A172 (cell line): Measurements from ENCODE around the gene CDC42EP3. TPM values are rescaled to one million over a fixed set of nuclear protein-coding genes. Genes with fewer than 3 reads are reported as not detected.

Experiments used
- DNase-seq: peaks from one replicate; pipeline ENCODE4 v3.0.0-alpha.2; 2015; ENCODE audit warnings: low spot score
- total RNA-seq: library from RNA; depleted of rRNA; stranded (reverse); fragments of >200 nt; shearing (Covaris generic); gene quantifications from 2 replicates; pipeline ENCODE4 v1.2.3, GENCODE V29; 2014

The CDC42EP3 gene
- total RNA-seq, 1 experiment from 2014 or later = 71.5 TPM

DNA sequence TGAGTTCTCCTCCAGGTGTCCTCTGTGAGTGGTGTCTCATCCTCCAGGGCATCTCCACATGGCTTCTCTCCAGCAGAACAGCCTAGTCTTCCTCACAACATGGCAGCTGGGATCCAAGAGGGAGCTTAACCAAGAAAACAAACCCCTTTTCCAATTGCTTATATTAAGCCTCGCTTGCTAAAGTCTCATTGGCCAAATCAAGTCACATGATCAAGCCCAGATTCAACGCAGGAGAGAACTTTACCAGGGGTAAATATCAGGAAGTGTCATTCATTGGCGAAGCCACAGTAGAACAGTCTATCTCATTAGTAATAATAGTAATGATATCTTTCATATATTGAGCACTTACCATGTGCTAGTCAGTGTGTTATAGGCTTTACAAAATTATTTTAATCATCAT is 53.1 kb downstream of the CDC42EP3 start:
- DNase-seq = no peak

- no peak for DNase-seq
Observed at GRCh38 chr2:37617119-37617892, 54.1 kb downstream of the CDC42EP3 start.

- DNase-seq = peak; percentile 83
Observed at GRCh38 chr2:37616677-37617005, 54.8 kb downstream of the CDC42EP3 start.

DNA sequence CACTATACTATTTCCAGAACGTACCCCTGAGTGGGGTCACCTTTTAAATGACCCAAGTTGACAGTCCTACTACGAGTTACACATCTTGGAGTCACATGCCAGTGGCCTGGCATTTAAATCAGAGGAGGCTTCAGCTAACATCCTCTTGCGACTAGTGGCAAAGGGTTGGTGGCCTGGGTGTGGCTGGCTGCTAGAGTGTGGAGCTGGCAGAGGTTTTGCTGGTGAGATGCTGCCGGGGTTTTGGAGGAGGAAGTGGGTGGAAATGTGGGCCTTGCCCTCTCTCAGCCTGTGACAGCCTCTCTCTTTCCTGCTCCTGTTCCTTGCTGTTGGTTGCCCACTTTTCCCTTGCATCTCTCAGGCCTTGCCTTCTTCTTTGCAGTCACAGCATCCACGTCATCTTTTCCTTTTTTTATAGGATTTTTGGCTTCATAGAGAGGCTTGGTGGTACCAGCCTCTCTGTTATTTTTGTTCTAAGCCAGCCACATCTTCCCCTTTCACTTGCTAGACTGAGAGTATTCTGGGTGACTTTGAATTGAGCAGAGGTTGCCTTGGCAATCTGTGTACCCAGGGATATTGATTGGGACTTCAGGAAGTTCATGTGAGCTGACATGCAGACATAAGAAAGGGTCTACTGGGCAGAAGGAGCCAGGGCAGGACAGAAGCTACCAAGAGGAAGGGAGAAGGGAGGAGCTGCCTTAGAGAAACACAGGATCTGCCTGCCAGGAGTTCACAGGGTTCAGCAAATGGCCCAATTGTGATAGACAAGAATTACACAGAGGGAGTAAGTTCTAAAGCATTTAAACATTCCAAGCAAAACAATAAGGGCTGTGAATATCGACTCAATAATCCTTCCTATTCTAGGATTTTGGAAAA is 55.4 kb downstream of the CDC42EP3 start:
- DNase-seq = no peak

GRCh38 chr2:37614061-37614738 is 57.2 kb downstream of the CDC42EP3 start:
- DNase-seq = peak; percentile 81

DNA sequence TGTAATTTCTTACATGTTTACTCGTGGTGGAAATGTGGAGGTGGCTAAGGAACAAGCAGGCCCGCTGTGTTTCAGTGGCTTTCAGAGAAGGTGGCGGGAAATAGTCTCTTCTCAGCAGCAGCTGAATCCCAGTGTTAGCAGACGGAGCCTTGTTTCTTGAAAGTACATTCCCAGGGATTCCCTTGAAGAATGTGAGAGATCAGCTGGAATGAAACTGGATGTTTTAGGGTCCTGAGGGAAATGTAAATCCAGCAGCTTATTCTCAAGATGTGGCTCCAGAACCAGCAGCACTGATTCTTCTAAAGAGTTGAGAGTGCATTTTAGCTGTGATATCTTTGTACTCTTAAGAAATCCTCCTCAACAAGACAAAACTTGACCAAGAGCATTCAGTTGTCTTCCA is 59.1 kb downstream of the CDC42EP3 start:
- DNase-seq = no peak

- DNase-seq = no peak
Observed at GRCh38 chr2:37610638-37611289, 60.7 kb downstream of the CDC42EP3 start.

DNA sequence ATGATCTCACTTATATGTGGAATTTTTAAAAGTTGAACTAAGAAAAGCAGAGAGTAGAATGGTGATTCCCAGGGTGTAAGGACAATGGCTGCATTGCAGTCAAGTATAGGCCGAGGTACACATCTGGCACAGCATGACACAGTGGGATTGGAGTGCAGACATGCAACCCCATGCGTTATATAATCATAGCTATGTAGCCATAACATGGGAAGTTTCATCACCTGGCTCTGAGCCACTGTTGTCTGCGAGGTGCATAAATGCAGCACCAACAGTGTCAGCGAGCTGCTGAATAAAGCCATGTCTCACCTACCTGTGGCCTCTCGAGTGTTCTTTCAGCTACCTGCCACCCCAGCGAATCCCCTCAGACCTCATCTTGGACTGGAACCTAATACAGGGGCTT is 61.7 kb downstream of the CDC42EP3 start:
- DNase-seq = no peak

DNA sequence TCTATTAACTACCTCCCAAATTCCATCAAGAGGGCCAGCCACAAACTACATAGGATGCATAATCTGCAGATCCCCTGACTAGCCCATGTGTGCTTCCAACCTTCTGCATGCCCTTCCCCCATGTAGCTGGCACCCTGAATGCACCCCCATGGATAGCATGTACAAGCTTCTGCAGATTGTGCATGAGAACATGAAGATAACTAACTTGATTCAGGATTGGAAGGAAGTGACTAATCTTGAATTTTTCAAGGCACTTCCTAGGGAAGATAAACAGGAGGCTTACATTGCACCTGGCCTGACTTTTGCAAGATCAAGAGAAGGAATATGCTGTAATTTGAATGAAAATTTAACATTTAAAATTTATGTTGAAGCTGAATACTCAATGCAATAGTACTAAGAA is 66.7 kb downstream of the CDC42EP3 start:
- no peak for DNase-seq

GRCh38 chr2:37602702-37603101 is 68.7 kb downstream of the CDC42EP3 start:
- no peak for DNase-seq

DNA sequence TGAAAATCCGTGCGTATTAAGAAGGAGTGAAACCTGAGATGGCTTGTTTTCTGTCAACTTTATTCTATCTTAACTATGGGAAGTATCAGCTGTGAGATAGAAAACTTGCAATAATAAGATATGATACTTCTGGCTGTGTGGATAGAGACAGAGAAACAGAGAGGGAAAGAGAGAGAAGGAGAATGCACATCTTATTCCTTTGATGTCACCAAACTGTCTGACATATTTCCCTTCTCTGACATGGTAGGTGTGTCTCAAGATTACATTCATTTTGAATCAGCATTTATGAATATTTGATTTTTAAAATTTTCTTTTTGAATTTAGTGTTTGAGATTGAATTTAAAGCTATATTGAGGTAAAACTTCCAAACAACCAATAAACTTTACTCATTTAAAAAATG is 69.4 kb downstream of the CDC42EP3 start:
- no peak for DNase-seq

- DNase-seq = no peak
Observed at GRCh38 chr2:37601569-37601968, 69.9 kb downstream of the CDC42EP3 start.

DNA sequence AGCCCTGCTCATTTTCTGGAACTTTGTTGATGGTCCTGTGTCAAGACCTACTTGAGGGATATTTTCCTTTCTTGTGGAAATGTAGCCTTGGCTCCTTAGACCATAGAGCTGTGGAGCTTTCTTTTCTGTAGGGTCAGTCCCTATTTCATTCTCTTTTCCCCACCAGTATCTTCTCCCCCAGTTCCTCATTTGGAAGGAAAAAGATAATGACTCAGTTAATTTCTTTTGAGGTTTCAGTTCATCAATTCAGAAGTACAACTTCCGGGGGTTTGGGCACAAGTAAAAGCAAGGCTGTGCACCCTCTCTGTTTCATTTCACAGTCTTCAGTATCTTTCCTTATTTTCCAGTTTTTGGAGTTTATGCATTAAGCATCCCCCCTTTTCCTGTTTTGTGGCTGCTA is 70.7 kb downstream of the CDC42EP3 start:
- DNase-seq = no peak

DNA sequence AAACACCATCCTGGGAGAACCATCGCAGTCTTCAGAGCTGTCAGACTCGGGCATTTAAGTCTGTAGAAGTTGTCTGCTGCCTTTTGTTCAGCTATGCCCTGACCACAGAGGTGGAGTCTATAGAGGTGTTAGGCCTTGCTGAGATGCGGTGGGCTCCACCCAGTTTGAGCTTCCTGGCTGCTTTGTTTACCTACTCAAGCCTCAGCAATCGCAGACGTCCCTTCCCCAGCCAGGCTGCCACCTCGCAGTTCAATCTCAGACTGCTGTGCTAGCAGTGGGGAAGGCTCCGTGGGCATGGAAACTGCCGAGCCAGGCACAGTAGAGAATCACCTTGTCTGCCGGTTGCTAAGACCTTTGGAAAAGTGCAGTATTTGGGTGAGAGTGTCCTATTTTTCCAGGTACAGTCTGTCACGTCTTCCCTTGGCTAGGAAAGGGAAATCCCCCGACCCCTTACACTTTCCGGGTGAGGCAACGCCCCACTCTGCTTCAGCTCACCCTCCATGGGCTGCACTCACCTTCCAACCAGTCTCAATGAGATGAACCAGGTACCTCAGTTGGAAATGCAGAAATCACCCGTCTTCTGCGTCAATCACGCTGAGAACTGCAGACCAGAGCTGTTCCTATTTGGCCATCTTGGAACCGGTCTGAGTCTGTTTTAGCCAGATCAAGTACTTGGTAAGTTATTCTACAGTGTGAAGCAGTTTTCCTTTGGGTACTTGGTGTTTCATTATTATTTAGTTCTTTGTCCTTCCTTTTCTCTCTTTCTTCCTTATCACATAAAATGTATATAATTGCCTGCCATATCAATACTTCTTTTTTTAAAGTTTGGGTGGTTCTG is 71.5 kb downstream of the CDC42EP3 start:
- DNase-seq = no peak

GRCh38 chr2:37593694-37594093 is 77.7 kb downstream of the CDC42EP3 start:
- no peak for DNase-seq

DNA sequence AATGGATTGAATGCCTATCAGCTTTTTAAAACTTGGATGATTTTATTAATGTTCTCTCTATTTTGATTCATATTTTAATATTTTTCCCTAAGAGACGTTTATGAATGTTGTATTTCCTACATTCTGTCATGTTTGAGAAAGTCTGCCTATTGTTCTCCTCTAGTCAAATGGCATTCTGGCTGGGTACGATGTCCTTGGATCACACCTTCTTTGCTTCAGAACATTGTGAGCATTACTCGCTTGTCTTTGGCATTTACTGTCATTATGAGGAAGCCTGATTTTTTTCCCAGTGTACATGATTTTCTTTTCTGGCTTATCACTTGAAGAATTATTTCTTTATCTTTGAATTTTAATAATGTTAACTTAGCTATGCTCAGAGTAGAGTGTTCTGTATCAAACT is 78.4 kb downstream of the CDC42EP3 start:
- DNase-seq = no peak
